GM19467 (cell line): ENCODE measurements around the gene FRMD4B.

Experiments used
- ATAC-seq: cut with Tn5 transposase; IDR thresholded peaks from one replicate; pipeline ENCODE4 v1.9.1; 2021; ENCODE audit warnings: mild to moderate bottlenecking, moderate library complexity; ENCODE audit not compliant: unreplicated experiment

The FRMD4B gene

GRCh38 chr3:69406163-69406562 is 20.3 kb upstream of the FRMD4B start:
- no peak for ATAC-seq

GRCh38 chr3:69405067-69405466 is 19.2 kb upstream of the FRMD4B start:
- ATAC-seq: no peak

DNA sequence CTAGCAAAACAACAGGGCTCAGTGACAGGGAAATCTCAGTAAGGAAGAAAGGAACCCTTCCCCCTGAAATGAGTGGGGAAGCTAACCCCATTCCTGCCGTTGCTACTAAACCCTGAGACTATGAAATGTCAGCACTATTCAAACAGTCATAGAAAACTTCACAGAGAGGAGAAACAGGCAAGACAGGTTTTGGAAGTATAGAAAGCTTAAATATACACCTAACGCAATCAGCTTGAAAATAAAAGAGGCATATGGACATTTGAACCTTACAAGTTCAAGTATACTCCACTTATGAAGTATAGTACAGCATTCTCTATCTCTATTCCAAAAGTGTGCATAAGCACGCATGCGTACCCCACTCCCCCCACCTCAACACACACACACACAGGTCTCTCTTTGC is 17.6 kb upstream of the FRMD4B start:
- no peak for ATAC-seq

DNA sequence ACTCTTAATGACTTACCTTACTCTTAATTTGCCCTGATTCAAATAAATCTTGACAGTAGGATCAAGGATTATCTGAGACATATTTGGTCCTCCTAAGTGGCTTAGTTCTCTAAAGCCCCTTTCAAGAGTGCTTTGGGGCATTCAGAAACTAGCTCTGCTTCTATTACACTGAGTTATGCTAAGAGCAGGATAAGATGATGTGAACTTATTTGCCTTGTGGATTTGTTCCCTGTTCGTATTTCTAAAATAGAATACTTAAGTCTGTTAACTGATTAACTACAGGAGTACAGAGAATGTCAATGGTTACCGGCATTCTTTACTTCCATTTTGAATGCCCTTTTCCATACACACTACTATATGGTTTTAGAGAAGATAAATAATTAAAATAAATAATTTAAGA is 14.8 kb upstream of the FRMD4B start:
- no peak for ATAC-seq

GRCh38 chr3:69392850-69393249 is 7.0 kb upstream of the FRMD4B start:
- no peak for ATAC-seq

DNA sequence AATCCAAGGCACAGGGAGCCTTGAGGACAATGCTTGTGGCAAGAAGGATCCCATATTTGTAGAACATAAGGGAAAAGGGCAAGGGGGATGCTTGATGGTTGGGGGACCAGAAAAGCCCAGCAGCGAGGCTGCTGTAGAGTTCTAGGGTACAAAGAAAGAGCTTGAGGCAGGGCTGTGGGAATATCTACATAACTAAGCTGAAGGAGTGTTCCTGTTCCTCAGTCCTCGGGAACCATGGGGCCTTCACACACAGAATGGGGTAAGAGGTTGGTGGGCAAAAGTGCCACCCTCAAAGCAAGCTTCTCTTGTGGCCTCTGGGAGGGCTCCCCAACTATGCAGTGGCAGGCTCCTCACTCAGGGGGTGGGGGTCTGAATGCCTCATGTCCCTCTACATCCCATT is 6.5 kb upstream of the FRMD4B start:
- ATAC-seq: no peak

DNA sequence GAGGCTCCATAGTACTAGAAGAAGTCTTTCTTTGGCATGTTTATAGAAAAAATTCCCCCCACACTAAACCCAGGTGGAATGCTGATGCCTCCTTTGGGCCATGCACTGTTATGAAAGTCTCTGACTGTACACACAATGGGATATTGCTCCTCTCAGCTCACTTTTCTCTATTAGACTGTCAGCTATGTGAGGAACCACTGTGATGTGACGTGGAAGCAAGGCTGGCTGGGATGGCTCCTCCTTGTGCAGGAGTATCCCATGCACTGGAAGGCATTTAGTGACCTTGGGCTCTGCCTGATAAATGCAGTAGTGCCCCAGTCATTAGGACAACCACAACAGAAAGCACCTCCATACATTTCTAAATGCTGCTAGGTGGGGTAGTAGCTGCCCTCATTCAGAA is 5.7 kb upstream of the FRMD4B start:
- ATAC-seq: no peak

DNA sequence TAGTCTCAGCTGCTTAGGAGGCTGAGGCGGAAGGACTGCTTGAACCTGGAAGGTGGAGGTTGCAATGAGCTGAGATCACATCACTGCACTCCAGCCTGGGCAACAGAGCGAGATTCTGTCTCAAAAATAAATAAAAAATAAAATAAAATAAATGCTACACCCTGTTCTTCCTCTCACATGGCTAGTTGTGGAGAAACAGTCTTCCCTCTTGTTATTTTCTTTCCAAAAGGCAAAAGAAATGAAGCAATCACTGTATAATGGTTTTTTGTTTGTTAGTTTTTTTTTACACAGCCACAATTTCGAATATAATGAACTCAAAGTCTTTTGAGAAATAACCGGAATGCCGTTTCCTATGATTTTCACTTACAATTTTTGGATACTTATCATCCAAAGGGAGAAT is 4.9 kb upstream of the FRMD4B start:
- ATAC-seq: no peak

DNA sequence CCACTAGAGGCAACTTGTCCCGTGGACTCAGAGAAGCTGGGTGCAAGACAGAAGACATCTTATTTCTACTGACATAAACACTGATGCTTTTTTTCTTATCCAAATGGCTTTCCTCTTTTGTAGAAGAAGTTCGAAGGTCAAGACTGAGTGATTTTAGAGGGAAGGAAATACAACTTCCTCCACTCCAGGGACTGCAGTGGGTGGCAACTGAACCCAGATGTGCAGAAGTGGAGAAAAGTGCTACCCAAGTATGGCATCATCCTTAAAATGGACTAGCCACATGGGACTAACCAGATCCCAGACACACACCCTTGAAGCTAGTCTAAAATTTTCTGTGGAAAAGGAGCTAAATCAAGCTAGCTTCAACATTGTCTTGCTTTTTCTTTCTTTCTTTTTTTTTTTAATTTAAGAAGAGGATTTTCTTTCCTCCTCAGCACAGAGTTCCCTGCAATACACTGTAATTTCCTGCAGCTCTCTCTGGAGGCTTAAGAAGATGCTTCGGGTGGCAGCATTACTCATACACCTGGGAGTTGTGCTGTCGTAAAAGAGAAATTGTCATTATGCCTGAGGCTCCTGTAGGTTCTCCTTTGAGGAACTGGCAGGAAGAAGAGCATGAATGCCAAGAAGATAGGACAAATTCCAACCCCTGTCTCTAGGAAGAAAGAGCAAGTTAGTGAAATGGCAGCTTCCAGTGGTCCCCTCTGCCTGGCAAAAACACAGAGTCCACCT is 3.8 kb upstream of the FRMD4B start:
- no peak for ATAC-seq

- ATAC-seq: no peak
Measured at GRCh38 chr3:69388241-69388640, 2.4 kb upstream of the FRMD4B start.

DNA sequence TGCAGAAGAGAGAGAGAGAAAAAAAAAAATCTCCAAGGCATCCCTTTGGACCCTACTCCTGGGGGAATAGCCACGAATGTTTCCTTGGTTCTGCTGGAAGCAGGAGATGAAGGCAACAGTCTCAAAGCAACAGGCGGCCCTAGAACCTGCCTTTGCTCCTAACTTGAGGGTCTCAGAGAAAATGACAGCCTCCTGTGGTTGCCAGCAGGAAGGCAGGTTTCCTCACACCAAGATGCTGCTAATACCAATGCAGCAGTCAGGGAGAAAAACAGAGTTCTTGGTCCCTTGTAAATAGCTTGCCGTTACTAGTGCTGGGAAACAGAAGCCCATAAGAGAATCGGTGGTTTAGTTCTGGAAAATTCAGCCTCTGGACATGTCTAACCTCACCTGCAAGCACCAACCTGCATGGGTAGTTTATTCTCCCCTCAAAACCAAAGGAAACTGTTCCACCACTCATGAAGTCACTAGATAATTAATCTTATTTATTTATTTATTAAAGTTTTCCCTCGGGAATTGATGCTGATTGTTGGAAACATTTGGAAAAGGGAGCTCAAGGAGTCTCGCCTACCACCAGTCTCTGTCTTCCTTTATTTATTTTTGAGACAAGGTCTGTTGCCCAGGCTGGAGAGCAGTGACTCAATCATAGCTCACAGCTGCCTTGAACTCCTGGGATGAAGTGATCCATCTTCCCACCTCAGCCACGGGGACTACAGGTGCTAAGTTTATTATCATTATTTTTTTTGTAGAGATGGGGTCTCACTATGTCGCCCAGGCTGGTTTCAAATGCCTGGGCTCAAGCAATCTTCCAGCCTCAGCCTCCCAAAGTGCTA is 883 bp upstream of the FRMD4B start:
- ATAC-seq: no peak

GRCh38 chr3:69385123-69385722 is 665 bp downstream of the FRMD4B start:
- no peak for ATAC-seq

GRCh38 chr3:69384326-69384725 is 1.6 kb downstream of the FRMD4B start:
- no peak for ATAC-seq

GRCh38 chr3:69379661-69380060 is 6.2 kb downstream of the FRMD4B start:
- no peak for ATAC-seq

DNA sequence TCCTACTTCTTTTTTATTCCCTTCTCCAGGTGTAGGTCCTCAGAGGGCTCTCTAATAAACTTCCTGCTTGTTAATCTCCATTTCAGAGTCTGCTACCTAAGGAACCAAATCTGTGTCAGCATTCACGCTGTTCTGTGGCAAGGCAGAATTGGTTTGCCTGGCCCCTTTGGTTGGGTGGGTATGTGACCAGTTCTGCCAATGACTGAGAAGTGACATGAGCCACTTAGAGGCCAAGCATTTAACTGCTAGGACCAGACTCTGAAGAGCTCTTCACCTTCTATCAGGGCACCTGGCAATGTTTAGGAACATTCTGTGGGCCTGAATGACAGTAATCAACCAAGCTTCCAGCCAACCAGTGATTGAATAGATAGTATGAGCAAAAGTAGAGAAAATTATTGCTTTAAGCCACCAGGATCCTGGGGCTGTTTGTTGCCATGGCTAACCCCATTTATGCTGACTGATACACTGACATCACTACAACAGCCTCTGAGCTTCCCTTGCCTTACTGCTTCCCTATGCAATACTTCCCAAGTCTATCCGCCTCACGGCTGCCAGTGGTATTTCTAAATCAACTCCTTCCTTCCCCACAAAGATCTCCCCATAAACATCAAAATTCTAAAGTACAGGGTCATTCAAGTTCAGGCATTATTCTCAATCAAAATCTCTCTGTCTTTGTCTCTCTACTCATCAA is 7.6 kb downstream of the FRMD4B start:
- ATAC-seq: no peak

GRCh38 chr3:69377262-69377661 is 8.6 kb downstream of the FRMD4B start:
- no peak for ATAC-seq

- no peak for ATAC-seq
Measured at GRCh38 chr3:69376731-69377130, 9.2 kb downstream of the FRMD4B start.

DNA sequence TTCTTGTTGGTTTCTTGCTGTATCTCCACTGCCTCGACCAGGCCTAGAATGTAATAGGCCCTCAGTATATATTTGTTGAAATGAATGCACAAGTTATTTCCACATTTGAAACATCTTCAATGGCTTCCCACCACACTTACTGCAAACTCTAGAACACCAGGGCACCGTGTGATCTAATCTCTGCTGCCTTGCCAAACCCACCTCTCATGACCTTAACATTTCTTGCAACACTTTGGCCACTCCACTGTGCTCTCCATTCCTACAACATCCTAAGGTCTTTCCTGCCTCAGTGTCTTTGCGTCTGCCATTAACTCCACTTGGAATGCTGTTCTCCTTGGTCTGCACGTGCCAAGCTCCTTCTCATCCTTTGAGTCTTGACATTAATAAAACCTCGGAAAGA is 14.1 kb downstream of the FRMD4B start:
- ATAC-seq: no peak

DNA sequence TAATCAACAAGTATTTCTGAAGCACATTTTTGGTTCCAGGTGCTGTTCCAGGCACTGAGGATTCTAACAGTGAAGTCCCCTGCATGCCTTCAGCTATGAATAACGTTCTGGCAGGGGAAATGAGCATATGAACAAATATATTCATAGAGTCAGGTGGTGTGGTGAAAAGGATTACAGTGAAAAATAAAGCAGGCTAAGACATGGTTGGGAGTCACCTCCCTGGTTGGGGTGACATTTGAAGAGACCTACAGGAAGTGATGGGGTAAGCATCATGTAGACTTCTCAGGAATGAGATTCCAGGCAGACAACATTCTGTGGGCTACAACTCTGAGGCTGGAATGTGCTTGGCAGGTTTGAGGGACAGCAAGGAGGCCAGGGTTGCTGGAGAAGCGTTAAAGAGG is 15.0 kb downstream of the FRMD4B start:
- no peak for ATAC-seq

DNA sequence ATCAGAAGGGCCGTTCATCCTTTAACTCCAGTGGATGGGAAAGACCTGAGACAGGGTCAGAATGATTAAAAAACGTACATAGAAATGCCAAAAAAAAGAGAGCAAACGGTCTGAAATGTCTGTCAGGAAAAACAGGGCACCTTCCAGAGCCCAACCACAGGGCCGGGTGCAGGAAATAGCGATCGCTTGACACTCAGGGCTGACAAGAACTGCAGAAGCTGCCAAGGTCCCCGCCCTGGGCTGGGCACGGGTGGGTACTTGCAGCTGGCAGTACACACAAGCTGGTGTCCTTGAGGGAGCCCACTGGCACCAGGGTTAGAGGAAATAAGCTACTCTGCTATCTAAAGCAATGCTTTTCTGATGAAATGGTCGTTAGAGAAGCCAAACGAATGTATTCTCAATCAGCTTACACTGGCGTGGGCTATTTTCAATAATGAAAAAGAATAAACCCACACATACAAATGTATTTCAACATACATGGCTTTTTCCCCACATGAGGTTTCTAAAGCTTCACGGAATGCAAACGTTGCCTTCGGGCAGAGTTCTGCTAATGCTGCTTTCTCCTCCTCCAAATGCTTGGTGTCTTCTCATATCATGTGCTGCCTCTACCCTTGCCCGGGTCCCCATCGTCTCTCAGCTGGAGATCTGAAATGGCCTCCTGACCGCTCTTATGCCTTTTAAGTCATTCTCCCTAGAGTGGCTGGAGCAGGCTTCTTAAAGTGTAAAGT is 15.6 kb downstream of the FRMD4B start:
- ATAC-seq: no peak
